Hematopoietic multipotent progenitor cell treated with erythropoietin and hydrocortisone succinate and interleukin-3 and kit ligand, for 6 days (in vitro differentiated cells): Measurements from ENCODE around the gene C5orf15.
"Not testable (repeated sequence)": the region's sequence is repeated elsewhere in the genome, so short reads cannot be mapped to it uniquely, and the experiment has no call there.

Experiments
- DNase-seq: peaks from one replicate; pipeline ENCODE4 v3.0.0-alpha.2; 2015

C5orf15 gene

GRCh38 chr5:133935991-133936650 is 32.3 kb downstream of the C5orf15 start:
- not testable (repeated sequence) for DNase-seq

GRCh38 chr5:133935667-133935940 is 32.8 kb downstream of the C5orf15 start:
- no peak for DNase-seq

GRCh38 chr5:133934822-133935666 is 33.4 kb downstream of the C5orf15 start:
- DNase-seq: no peak

GRCh38 chr5:133934311-133934710 is 34.1 kb downstream of the C5orf15 start:
- DNase-seq: no peak

GRCh38 chr5:133933670-133934295 is 34.6 kb downstream of the C5orf15 start:
- DNase-seq: no peak

GRCh38 chr5:133933169-133933509 is 35.3 kb downstream of the C5orf15 start:
- no peak for DNase-seq

- DNase-seq: peak; percentile 97
Measured at GRCh38 chr5:133932441-133933168, 35.8 kb downstream of the C5orf15 start.

- no peak for DNase-seq
Measured at GRCh38 chr5:133931546-133931945, 36.9 kb downstream of the C5orf15 start.

GRCh38 chr5:133930813-133931090 is 37.7 kb downstream of the C5orf15 start:
- DNase-seq: peak; percentile 80

GRCh38 chr5:133930061-133930812 is 38.2 kb downstream of the C5orf15 start:
- DNase-seq: peak; percentile 28

GRCh38 chr5:133928587-133929393 is 39.6 kb downstream of the C5orf15 start:
- no peak for DNase-seq

GRCh38 chr5:133927300-133928180 is 40.9 kb downstream of the C5orf15 start:
- no peak for DNase-seq

GRCh38 chr5:133926489-133927299 is 41.7 kb downstream of the C5orf15 start:
- DNase-seq: no peak

- no peak for DNase-seq
Measured at GRCh38 chr5:133925866-133926488, 42.4 kb downstream of the C5orf15 start.

- DNase-seq: no peak
Measured at GRCh38 chr5:133925269-133925668, 43.2 kb downstream of the C5orf15 start.

- no peak for DNase-seq
Measured at GRCh38 chr5:133924221-133924920, 44.1 kb downstream of the C5orf15 start.

GRCh38 chr5:133921979-133922378 is 46.4 kb downstream of the C5orf15 start:
- DNase-seq: no peak

- no peak for DNase-seq
Measured at GRCh38 chr5:133921069-133921468, 47.4 kb downstream of the C5orf15 start.
